Mesothelial cell of epicardium (in vitro differentiated cells): ENCODE measurements around the gene OXLD1. TPM values are rescaled to one million over a fixed set of nuclear protein-coding genes. Genes with fewer than 3 reads are reported as not detected.
A peak's percentile ranks its signal among the peaks of the same experiment; 100 is the strongest.
"Not testable (repeated sequence)": the region's sequence is repeated elsewhere in the genome, so short reads cannot be mapped to it uniquely, and the experiment has no call there.

Experiments used
- DNase-seq, 2 experiments: peaks; one replicate each; pipeline ENCODE4 v3.0.0; 2021; ENCODE audit warnings: low spot score in 2 of 2; ENCODE audit not compliant: unreplicated experiment in 2 of 2
- H3K27ac Mint-ChIP-seq: 2 replicates; pipeline ENCODE4 v1.8.0; 2021; ENCODE audit warnings: mixed read lengths
- H3K27me3 Mint-ChIP-seq: 2 replicates; pipeline ENCODE4 v1.8.0; 2021; ENCODE audit warnings: low read depth, mixed read lengths
- H3K36me3 Mint-ChIP-seq: 2 replicates; pipeline ENCODE4 v1.8.0; 2021; ENCODE audit warnings: mixed read lengths
- H3K4me1 Mint-ChIP-seq: 2 replicates; pipeline ENCODE4 v1.8.0; 2021; ENCODE audit warnings: mixed read lengths
- H3K4me3 Mint-ChIP-seq: 2 replicates; pipeline ENCODE4 v1.8.0; 2021; ENCODE audit warnings: mild to moderate bottlenecking, moderate library complexity, mixed read lengths
- H3K9me3 Mint-ChIP-seq: 2 replicates; pipeline ENCODE4 v1.8.0; 2021; ENCODE audit warnings: mixed read lengths
- total RNA-seq: library from RNA; stranded (reverse); gene quantifications from 3 replicates; pipeline ENCODE4 v1.2.1, GENCODE V29; 2021
- TF ChIP-seq, protein P1 (sequence below): fragments of 200-600 bp; sonication (generic); IDR thresholded peaks from one replicate; pipeline ENCODE4 v1.5.0; 2021; ENCODE audit warnings: antibody characterized with exemption; ENCODE audit not compliant: unreplicated experiment

Gene OXLD1
- total RNA-seq, 1 donor from 2014 or later = 23.9 TPM

GRCh38 chr17:81676906-81677305 lies 10.5 kb upstream of the OXLD1 start:
- no peaks in the 10 kb centered on the region for H3K27me3 Mint-ChIP-seq
- TF ChIP-seq, protein P1, sequence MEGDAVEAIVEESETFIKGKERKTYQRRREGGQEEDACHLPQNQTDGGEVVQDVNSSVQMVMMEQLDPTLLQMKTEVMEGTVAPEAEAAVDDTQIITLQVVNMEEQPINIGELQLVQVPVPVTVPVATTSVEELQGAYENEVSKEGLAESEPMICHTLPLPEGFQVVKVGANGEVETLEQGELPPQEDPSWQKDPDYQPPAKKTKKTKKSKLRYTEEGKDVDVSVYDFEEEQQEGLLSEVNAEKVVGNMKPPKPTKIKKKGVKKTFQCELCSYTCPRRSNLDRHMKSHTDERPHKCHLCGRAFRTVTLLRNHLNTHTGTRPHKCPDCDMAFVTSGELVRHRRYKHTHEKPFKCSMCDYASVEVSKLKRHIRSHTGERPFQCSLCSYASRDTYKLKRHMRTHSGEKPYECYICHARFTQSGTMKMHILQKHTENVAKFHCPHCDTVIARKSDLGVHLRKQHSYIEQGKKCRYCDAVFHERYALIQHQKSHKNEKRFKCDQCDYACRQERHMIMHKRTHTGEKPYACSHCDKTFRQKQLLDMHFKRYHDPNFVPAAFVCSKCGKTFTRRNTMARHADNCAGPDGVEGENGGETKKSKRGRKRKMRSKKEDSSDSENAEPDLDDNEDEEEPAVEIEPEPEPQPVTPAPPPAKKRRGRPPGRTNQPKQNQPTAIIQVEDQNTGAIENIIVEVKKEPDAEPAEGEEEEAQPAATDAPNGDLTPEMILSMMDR = no peak
- no peaks in the 10 kb centered on the region for H3K4me1 Mint-ChIP-seq
- no peak for DNase-seq
- no peak overlapping the region for H3K27ac Mint-ChIP-seq
- H3K9me3 Mint-ChIP-seq = no peaks in the 10 kb centered on the region
- H3K4me3 Mint-ChIP-seq = no peak overlapping the region
- H3K36me3 Mint-ChIP-seq = peaks cover 3% of the 10 kb centered on the region

- H3K27ac Mint-ChIP-seq, H3K4me3 Mint-ChIP-seq, H3K9me3 Mint-ChIP-seq, H3K27me3 Mint-ChIP-seq, H3K4me1 Mint-ChIP-seq, H3K36me3 Mint-ChIP-seq: not testable (repeated sequence)
- peak in 1 of 2 experiments; percentile 46 for DNase-seq
- TF ChIP-seq, protein P1 = peak; percentile 46
These were observed 9.3 kb upstream of the OXLD1 start for GRCh38 chr17:81675515-81676221.

DNA sequence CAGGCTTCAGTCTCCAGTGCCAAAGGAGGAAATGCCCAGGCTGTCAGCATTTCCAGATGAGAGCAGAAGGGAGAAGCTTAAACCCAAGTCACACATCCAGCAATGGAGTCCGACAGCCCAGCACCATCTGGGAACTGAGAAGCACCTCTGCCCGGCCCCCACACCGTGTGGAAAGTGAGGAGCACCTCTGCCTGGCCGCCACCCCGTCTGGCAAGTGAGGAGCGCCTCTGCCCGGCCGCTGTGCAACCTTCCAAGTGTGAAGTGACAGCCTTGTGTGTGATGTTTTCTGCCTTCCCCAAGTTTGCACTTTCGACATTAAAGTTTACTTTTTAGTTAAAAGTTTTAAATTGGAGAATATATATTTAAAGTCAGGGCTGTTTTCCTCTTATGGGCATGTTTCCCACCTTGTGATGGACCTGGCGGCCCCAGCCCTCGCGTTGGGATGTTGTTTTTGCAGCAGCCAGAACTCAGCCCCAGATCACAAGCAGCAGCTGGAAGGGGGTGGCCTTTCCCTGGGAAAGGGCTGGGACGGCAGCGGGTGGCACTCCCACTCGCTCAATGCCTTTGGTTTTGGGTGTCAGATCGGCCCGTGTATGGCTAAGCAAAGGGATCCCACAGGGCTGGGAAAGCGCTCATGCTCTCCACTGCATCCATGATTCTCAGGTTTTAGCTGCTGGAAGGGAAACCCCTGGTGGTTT lies 7.3 kb upstream of the OXLD1 start:
- Mint-ChIP-seq H3K36me3 (peaks cover 8% of the 10 kb centered on the region), H3K27me3 (no peaks in the 10 kb centered on the region), H3K4me1 (no peaks in the 10 kb centered on the region), H3K4me3 (no peak overlapping the region), H3K9me3 (no peaks in the 10 kb centered on the region), H3K27ac (no peak overlapping the region)
- no peak for DNase-seq
- TF ChIP-seq, protein P1 = no peak

DNA sequence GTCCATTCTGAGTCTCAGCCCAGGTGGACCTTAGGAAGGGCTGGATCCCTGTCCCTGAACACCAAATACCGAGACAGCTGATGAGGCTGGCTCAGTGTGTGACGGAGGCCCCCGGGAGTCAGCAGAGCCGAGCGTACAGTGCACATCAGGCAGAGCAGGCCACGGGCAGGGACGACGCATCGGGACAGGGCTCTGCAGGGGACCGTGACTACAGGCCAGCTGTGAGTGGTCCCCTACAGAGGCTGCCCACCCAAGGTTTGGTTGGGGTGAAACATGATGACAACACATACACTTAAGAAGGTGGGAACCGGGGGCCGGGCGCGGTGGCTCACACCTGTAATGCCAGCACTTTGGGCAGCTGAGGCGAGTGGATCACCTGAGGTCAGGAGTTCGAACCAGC lies 6.5 kb upstream of the OXLD1 start:
- H3K9me3 Mint-ChIP-seq = no peaks in the 10 kb centered on the region
- peaks cover 5% of the 10 kb centered on the region for H3K4me1 Mint-ChIP-seq
- H3K36me3 Mint-ChIP-seq = peaks cover 10% of the 10 kb centered on the region
- TF ChIP-seq, protein P1 = no peak
- no peak overlapping the region for H3K4me3 Mint-ChIP-seq
- H3K27me3 Mint-ChIP-seq = no peaks in the 10 kb centered on the region
- no peak for DNase-seq
- H3K27ac Mint-ChIP-seq = no peak overlapping the region

GRCh38 chr17:81672504-81672903 lies 6.1 kb upstream of the OXLD1 start:
- H3K27ac Mint-ChIP-seq = no peak overlapping the region
- no peaks in the 10 kb centered on the region for H3K27me3 Mint-ChIP-seq
- H3K4me3 Mint-ChIP-seq = no peak overlapping the region
- peaks cover 10% of the 10 kb centered on the region for H3K36me3 Mint-ChIP-seq
- TF ChIP-seq, protein P1 = no peak
- H3K9me3 Mint-ChIP-seq = no peaks in the 10 kb centered on the region
- DNase-seq = no peak
- peaks cover 10% of the 10 kb centered on the region for H3K4me1 Mint-ChIP-seq
